Measurements from ENCODE around the gene MATK.

The MATK gene

DNA sequence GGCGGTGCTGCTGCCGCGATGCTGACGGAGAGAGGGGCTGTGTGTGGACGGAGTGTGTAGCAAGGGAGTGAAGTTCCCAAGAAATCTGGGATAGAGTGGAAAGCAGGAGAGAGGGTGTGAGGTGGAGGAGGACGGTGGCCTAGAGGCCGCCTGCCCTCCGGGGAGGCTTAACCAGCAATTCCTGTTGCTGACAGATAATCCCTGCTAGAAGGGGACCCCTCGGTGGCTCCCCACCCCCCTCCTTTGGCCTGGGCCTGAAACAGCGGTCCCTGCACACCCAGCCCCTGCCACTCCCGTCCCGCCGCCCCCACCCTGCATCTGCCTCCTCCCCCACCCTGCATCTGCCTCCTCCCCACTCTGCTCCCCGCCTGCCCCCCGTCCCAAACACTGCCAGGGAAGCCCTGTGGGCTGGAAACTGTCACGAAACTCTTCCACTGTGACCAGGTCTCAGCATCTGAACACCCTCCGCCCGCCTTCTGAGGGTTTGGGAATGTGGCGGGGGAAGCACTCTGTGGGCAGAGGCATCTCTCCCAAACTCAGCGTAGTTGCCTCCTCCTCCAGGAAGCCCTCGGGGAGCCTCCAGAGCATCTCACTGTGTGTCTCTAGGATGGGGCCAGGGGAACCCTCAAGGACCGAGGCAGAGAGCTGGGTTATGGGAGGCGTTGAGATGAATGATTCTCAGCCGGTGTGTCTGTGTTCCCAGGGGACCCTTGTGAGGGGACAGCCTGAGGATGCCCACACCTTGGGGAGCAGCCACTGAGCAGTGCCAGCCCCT, 17.1 kb upstream of the MATK start:
- no peaks in the 10 kb centered on the region for H3K36me3 ChIP-seq
- no peak for DNase-seq
- no peak overlapping the region for H3K4me3 ChIP-seq (ENCODE audit: low read depth, low read length)
- no peaks in the 10 kb centered on the region for H3K9me3 ChIP-seq (ENCODE audit: severe bottlenecking)
- no peak for TF ChIP-seq CTCF (IDR thresholded peaks at IDR 0.05; ENCODE audit: low read depth, low read length)
- H3K27me3 ChIP-seq (ENCODE audit: insufficient read depth, low read depth, severe bottlenecking): no peaks in the 10 kb centered on the region
- H3K27ac ChIP-seq: no peak overlapping the region

DNA sequence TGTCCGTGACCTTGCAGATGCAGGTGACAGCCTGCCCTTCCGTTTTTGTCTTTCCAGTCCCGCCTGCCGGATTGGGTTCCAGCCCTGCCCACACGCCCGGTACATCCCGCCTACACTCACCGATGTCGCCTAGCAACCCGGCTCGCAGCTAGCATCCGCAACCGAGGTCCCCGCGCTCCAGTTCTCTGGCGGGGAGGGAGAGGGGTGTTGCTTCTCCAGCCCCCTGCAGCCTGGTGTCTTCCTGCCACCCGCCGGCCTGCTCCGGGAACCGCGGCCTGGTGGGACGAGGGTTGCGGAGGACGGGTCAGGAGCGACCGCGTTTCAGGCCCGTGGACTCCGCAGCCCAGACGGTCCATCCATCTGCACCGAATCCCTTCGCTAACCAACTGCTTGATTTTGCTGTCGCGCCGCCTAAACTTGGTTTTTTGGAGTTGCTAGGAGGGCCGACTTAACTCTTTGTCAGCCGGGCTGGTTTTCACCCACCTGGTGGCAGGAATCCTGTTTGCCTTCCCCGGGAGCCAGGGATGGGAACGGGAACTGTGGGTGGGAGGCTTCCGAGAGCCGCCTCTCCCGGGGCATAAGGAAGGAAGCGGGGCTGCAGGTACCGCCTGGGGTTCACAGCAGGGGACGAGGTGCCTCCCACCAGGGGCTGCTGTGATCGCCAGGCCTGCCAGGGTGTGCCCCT, 15.4 kb upstream of the MATK start:
- DNase-seq: no peak
- TF ChIP-seq CTCF (IDR thresholded peaks at IDR 0.05; ENCODE audit: low read depth, low read length): 0 out of 2 replicates have a peak, but pooled peaks have one; percentile 9
- no peak overlapping the region for H3K27ac ChIP-seq
- peaks cover 4% of the 10 kb centered on the region for H3K9me3 ChIP-seq (ENCODE audit: severe bottlenecking)
- H3K36me3 ChIP-seq: no peaks in the 10 kb centered on the region
- no peak overlapping the region for H3K4me3 ChIP-seq (ENCODE audit: low read depth, low read length)
- H3K27me3 ChIP-seq (ENCODE audit: insufficient read depth, low read depth, severe bottlenecking): no peaks in the 10 kb centered on the region

DNA sequence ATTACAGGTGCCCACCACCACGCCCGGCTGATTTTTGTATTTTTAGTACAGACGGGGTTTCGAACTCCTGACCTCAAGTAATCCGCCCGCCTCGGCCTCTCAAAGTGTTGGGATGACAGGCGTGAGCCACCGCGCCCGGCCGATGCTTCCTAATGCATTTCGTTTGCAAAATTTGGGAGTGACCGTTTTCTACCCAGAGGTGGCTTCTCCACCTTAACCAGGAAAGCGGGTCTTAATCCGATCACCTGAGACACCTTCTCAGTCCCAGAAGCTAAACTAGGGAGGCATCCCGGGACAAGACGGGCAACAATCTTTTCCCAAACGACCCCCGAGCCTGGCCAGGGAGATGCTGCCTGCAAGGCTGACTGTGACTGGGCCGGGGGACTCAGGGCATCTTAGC, 14.8 kb upstream of the MATK start:
- TF ChIP-seq CTCF (IDR thresholded peaks at IDR 0.05; ENCODE audit: low read depth, low read length): no peak
- H3K27me3 ChIP-seq (ENCODE audit: insufficient read depth, low read depth, severe bottlenecking): no peaks in the 10 kb centered on the region
- H3K9me3 ChIP-seq (ENCODE audit: severe bottlenecking): peaks cover 8% of the 10 kb centered on the region
- no peaks in the 10 kb centered on the region for H3K36me3 ChIP-seq
- H3K27ac ChIP-seq: no peak overlapping the region
- DNase-seq: no peak
- H3K4me3 ChIP-seq (ENCODE audit: low read depth, low read length): no peak overlapping the region

GRCh38 chr19:3798137-3798536, 12.0 kb upstream of the MATK start:
- no peaks in the 10 kb centered on the region for H3K27me3 ChIP-seq (ENCODE audit: insufficient read depth, low read depth, severe bottlenecking)
- H3K9me3 ChIP-seq (ENCODE audit: severe bottlenecking): peaks cover 9% of the 10 kb centered on the region
- H3K4me3 ChIP-seq (ENCODE audit: low read depth, low read length): no peak overlapping the region
- H3K36me3 ChIP-seq: no peaks in the 10 kb centered on the region
- H3K27ac ChIP-seq: no peak overlapping the region
- TF ChIP-seq CTCF (IDR thresholded peaks at IDR 0.05; ENCODE audit: low read depth, low read length): no peak
- no peak for DNase-seq

GRCh38 chr19:3796358-3796757, 10.2 kb upstream of the MATK start:
- no peak for TF ChIP-seq CTCF (IDR thresholded peaks at IDR 0.05; ENCODE audit: low read depth, low read length)

More at GRCh38 chr19:3796358-3796757, 10.2 kb upstream of the MATK start:
- DNase-seq: no peak
- Histone ChIP-seq H3K27ac (no peak overlapping the region), H3K4me3 (ENCODE audit: low read depth, low read length) (no peak overlapping the region), H3K36me3 (no peaks in the 10 kb centered on the region), H3K27me3 (ENCODE audit: insufficient read depth, low read depth, severe bottlenecking) (no peaks in the 10 kb centered on the region), H3K9me3 (ENCODE audit: severe bottlenecking) (peaks cover 9% of the 10 kb centered on the region)

Data from WERI-Rb-1 (cell line).